Erythroblast (primary cell): ENCODE results near the gene PRPF4.

Experiments
- GATA1 ChIP-seq: IDR thresholded peaks from 2 replicates; pipeline ENCODE4 v1.6.1; 2011; ENCODE audit warnings: low read depth, mild to moderate bottlenecking, control low read depth, low read length, moderate library complexity
- POLR2A ChIP-seq: IDR thresholded peaks from 2 replicates; pipeline ENCODE4 v1.6.1; 2011; ENCODE audit warnings: mild to moderate bottlenecking, low read length

DNA sequence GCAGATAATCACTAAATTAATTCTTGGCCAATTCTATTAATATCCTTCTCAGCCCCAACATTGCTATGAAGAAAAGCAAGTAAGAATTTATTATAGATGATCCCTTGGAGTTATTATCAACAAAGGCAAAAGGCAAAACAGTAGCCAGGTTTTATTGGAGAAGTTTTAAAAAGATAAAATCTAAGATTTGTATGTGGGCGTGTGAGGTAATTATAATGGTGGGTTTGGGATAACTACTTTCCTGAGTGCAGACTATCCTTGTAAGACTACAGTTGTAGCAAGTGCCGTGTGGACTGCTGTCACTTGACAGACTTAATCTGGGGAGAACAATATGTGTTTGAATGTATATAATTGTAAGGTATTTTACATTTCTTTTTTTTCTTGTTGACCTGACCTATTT lies 30.9 kb upstream of the PRPF4 start:
- TF ChIP-seq POLR2A (no peak), GATA1 (no peak)
